ENCODE data around the gene MYH14.
"Not testable (repeated sequence)": the region's sequence is repeated elsewhere in the genome, so short reads cannot be mapped to it uniquely, and the experiment has no call there.

MYH14 gene

DNA sequence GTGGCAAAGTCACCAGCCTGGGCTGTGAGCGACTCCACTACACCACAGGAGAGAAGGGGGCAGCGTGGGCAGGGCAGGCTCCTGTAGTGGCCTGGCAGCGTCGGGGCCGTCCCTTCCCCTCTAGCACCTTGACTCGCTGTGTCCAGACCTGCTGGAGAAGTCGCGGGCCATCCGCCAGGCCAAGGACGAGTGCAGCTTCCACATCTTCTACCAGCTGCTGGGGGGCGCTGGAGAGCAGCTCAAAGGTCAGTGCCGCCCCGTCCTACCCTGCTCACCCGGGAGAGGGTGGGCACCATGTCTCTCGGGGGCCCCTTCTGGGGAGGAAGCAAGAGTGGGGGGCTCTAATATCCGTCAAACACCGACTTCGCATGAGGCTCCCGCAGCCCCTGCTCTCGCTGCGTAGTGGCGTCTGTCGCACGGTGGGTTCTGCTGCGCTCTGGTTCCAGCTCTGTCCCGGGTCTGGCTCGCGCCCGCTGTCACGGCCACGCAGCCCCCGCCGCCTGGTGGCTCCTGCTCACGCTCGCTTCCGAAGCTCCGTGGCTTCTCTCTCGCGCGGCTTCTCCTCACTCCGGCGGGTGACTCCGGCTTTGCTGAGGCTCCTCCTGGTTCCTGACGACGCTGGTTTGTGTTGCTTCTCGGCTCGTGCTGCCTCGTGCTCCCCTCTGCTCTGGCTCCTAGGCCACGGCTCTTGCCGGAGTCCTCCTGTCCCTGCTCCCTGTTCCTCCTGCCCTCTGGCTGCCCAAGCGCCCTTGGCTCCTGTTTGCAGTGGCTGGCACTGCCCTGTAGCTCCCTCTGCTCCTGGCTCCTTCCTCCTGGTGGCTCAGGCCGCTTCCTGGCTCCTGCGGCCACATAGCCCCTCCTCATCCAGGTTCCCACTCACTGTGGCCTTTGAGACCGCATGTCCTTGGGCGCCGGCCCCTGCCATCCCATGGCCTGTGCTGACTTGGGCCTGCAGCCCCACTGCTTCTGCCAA is 27.2 kb downstream of the MYH14 start:
- no peak for DNase-seq

DNA sequence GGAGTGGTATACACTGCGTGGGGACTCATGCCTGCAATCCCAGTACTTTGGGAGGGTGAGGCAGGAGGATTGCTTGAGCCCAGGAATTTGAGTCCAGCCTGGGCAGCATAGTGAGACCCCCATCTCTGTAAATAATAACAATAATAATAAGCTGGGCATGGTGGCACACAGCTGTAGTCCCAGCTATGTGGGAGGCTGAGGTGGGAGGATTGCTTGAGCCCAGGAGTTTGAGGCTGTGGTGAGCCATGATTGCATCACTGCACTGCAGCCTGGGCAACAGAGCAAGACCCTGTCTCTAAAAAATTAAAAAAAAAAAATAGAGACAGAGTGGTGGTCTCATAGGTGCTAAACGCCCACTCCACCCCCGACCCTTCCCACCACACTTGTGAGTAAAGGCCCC is 28.0 kb downstream of the MYH14 start:
- DNase-seq, result not testable (repeated sequence)

DNA sequence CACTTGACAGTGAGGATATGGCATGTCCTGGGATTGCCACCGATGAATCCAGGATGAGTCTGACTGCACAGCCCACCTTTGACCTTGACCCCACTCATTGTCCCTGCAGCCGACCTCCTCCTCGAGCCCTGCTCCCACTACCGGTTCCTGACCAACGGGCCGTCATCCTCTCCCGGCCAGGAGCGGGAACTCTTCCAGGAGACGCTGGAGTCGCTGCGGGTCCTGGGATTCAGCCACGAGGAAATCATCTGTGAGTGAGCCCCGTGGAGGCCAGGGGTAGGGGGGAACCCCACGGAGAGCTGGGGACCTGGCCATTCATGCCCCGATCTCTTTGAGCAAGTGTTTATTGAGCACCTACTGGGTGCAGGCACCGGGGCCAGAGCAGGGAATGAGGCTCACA is 28.4 kb downstream of the MYH14 start:
- DNase-seq, result no peak

GRCh38 chr19:50232600-50232999 is 29.2 kb downstream of the MYH14 start:
- DNase-seq, result no peak

GRCh38 chr19:50233308-50233910 is 30.0 kb downstream of the MYH14 start:
- DNase-seq, result no peak

- DNase-seq, result not testable (repeated sequence)
These were observed 34.1 kb downstream of the MYH14 start for GRCh38 chr19:50237493-50237892.

DNA sequence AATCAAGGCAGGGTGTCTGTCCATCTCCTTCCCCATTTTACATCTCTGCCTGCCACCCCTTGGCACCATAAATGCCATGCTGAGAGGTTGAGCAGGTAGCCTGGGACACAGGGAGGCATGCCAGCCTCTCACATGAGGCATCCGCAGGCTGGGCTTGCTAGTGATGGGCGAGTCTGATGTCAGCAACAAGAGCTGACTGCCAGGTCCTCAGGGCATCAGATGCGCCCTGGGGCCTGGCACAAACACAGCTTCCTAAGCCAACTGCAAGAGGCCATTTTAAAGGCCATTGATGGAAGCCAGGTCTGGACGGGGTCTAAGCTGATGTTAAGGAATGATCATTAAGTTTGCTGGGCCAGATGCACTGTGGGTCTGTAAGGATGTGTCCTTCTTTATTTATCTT is 34.6 kb downstream of the MYH14 start:
- DNase-seq, result no peak

GRCh38 chr19:50239921-50240590 is 36.6 kb downstream of the MYH14 start:
- no peak for DNase-seq

GRCh38 chr19:50242581-50242980 is 39.2 kb downstream of the MYH14 start:
- no peak for DNase-seq

DNA sequence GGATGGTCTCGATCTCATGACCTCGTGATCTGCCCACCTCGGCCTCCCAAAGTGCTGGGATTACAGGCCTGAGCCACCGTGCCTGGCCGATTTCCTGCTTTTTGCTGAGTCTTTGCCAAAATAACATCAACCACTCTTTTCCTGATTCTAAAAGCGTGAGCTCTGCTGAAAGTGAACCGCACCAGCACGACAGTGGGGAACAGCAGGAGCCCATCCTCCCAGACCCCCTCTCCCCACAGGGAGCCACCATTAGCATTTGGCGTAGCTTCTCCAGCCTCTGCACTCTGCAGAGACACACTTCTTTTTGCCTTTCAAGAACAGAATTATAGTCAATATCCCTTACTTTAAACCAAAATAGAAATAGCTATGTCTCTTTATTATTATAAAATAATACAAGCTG is 41.3 kb downstream of the MYH14 start:
- DNase-seq, result no peak

- no peak for DNase-seq
These were observed 45.0 kb downstream of the MYH14 start for GRCh38 chr19:50248413-50248812.

DNA sequence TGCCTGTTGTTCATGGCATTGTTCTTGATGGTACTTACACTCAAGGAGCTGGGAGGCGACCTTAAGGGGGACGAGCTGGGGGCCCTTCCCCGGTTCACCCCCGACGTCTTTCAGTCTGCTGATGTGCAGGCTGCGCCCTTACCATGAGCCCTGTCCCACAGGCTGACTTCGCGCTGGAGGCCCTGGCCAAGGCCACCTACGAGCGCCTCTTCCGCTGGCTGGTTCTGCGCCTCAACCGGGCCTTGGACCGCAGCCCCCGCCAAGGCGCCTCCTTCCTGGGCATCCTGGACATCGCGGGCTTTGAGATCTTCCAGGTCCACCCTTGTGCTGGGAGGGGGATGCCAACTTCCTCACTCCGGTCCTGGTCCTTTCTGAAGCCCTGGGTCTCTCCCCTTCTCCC is 45.4 kb downstream of the MYH14 start:
- no peak for DNase-seq

GRCh38 chr19:50249636-50250035 is 46.2 kb downstream of the MYH14 start:
- DNase-seq, result no peak

GRCh38 chr19:50250450-50251136 is 47.2 kb downstream of the MYH14 start:
- no peak for DNase-seq

DNA sequence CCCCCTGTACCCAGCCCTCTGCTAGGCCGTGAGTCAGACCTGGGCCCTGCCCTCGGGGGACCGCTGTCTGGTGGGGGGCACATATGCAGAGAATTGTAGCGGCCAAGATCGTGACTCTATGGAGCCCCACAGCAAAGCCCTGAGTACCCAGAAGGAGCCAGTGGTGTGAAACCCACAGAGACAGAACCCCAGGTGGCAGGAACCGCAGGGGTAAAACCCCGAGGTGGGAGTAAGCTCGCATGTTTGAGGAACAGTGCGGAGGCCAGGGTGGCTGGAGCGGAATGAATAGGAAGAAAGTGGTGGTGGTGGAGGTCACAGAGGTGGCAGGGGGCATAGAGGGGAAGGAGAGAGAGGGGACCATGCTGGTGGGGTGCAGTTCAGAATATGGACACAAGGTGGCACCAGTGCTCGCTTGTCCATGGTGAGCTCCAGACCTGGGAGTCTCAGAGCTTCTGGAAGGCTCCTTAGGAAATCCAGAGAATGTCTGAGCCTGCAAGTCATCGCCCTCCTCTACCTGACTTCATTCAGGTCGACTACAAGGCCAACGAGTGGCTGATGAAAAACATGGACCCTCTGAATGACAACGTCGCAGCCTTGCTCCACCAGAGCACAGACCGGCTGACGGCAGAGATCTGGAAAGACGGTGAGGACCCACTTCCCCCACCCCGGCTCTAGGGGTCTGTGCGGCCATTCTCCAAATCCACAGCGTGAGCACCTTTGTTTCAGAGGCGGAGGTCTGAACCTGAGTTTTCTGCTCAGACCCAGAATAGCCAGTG is 48.9 kb downstream of the MYH14 start:
- peak; percentile 6 for DNase-seq

DNA sequence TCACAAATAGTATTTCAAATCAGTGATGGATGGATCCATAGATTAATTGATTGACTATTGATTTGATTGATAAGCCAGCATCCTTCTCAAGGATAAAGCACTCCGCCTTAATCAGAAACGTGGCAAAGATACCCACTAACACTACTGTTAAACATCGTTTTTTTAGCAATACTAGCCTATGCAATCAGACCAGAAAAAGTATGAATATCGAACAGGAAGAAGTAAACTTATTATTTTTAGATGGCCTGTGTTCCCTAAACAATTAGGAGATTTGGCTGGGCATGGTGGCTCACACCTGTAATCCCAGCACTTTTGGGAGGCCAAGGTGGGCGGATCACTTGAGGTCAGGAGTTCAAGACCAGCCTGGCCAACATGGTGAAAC is 49.5 kb downstream of the MYH14 start:
- no peak for DNase-seq

DNA sequence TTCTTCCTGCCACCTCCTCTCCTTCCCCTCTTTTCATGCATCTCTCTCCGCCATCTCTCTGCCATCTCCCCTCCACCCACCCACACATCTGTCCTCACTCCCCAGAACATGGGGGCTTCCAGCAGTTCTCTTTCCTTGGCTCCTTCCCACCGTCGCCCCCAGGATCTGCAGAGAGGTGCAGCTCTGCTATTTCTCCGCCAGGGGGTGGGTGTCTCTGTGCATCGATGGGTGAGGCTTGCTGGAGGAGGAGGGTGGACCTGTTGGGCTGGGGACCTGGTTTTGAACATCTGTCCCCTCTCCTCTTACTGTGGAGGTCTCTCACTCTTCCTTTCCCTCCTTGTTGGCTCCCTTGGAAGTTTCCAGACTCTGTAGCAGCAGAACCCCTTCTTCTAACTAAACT is 51.7 kb downstream of the MYH14 start:
- no peak for DNase-seq

- DNase-seq, result no peak
These were observed 53.7 kb downstream of the MYH14 start for GRCh38 chr19:50257141-50257540.

- DNase-seq, result no peak
These were observed 55.5 kb downstream of the MYH14 start for GRCh38 chr19:50258918-50259372.

- no peak for DNase-seq
These were observed 58.1 kb downstream of the MYH14 start for GRCh38 chr19:50261446-50261970.

GRCh38 chr19:50263176-50263575 is 59.8 kb downstream of the MYH14 start:
- DNase-seq, result no peak
